Osteoblast (primary cell): ENCODE measurements around the gene PCDHB12. TPM values are rescaled to one million over a fixed set of nuclear protein-coding genes. Genes with fewer than 3 reads are reported as not detected.
A peak's percentile ranks its signal among the peaks of the same experiment; 100 is the strongest.
"Not testable (repeated sequence)": the region's sequence is repeated elsewhere in the genome, so short reads cannot be mapped to it uniquely, and the experiment has no call there.

ENCODE experiments used
- DNase-seq: peaks from one replicate; pipeline ENCODE4 v3.0.0; 2011; ENCODE audit warnings: low spot score, mixed read lengths; ENCODE audit not compliant: insufficient read length; ENCODE audit errors: missing footprints
- H2AFZ ChIP-seq: 2 replicates; pipeline ENCODE4 v1.6.0; 2011; ENCODE audit warnings: mild to moderate bottlenecking, low read length
- H3K27ac ChIP-seq: 2 replicates; pipeline ENCODE4 v1.5.1; 2011; ENCODE audit warnings: mild to moderate bottlenecking, low read depth, low read length, moderate library complexity
- H3K27me3 ChIP-seq: 2 replicates; pipeline ENCODE4 v1.6.0; 2012; ENCODE audit warnings: mild to moderate bottlenecking, control low read depth, inconsistent platforms, low read length, moderate library complexity; ENCODE audit not compliant: insufficient read depth
- H3K36me3 ChIP-seq: 2 replicates; pipeline ENCODE4 v1.5.1; 2011; ENCODE audit warnings: mild to moderate bottlenecking, low read length, control low read depth, moderate library complexity; ENCODE audit not compliant: insufficient read depth
- H3K4me1 ChIP-seq: 2 replicates; pipeline ENCODE4 v1.5.1; 2011; ENCODE audit warnings: mild to moderate bottlenecking, low read length, control low read depth, moderate library complexity; ENCODE audit not compliant: insufficient read depth
- H3K4me2 ChIP-seq: 2 replicates; pipeline ENCODE4 v1.6.0; 2011; ENCODE audit warnings: mild to moderate bottlenecking, low read length; ENCODE audit not compliant: insufficient read depth
- H3K4me3 ChIP-seq: fragments of 200-600 bp; sonication (generic); 3 replicates; pipeline ENCODE4 v1.5.1; 2012; ENCODE audit warnings: mild to moderate bottlenecking, low read length, inconsistent platforms; ENCODE audit not compliant: insufficient read depth
- H3K79me2 ChIP-seq: 2 replicates; pipeline ENCODE4 v1.6.0; 2012; ENCODE audit warnings: mild to moderate bottlenecking, low read length, control low read depth, inconsistent platforms; ENCODE audit not compliant: insufficient read depth
- H3K9me3 ChIP-seq: 2 replicates; pipeline ENCODE4 v1.5.1; 2011; ENCODE audit warnings: low read depth, low read length, control low read depth
- H4K20me1 ChIP-seq: 2 replicates; pipeline ENCODE4 v1.6.0; 2012; ENCODE audit warnings: mild to moderate bottlenecking, low read length, control low read depth; ENCODE audit not compliant: insufficient read depth
- total RNA-seq: library from RNA; depleted of rRNA; stranded (reverse); fragments of >200 nt; gene quantifications from 2 replicates; pipeline ENCODE4 v1.2.3, GENCODE V29; 2012
- TF ChIP-seq, protein P1 (sequence below): IDR thresholded peaks from 2 replicates; pipeline ENCODE4 v1.5.1; 2011; ENCODE audit warnings: mild to moderate bottlenecking, low read depth, low read length, moderate library complexity; ENCODE audit errors: extremely low read depth

PCDHB12 gene
- total RNA-seq, 1 donor, result 0.72 TPM

DNA sequence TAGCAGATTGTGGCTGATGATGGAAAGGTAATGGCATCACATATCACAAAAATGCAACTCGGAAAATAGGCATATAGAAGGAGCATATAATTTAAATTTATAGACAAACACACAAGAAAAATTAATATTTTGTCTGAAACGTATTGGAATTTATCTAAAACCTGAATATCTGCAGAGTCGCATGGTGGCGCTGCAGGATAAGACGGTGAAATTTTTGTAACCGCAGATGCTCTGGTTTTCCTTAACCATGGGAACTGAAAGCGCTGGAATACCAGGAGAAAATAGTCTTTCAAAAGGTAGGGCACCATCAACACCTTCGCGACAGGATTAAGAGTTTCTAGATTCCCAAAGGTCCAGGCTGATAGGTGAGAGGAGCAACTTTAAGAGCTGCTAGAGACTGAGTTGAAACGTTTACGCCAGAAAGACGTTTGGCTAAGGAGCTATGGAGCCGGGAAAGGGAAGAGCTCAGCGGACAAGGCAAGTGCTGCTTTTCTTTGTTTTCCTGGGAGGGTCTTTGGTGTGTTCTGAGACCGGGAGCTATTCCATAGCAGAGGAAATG, 25.7 kb downstream of the PCDHB12 start:
- Histone ChIP-seq H4K20me1 (no peaks in the 10 kb centered on the region), H3K27me3 (no peaks in the 10 kb centered on the region), H2AFZ (no peak overlapping the region), H3K4me2 (peak overlapping the region; percentile 16), H3K9me3 (peaks cover 4% of the 10 kb centered on the region), H3K79me2 (no peaks in the 10 kb centered on the region), H3K4me1 (no peaks in the 10 kb centered on the region), H3K36me3 (no peaks in the 10 kb centered on the region), H3K4me3 (peak overlapping the region; percentile 48), H3K27ac (no peak overlapping the region)
- TF ChIP-seq, protein P1, sequence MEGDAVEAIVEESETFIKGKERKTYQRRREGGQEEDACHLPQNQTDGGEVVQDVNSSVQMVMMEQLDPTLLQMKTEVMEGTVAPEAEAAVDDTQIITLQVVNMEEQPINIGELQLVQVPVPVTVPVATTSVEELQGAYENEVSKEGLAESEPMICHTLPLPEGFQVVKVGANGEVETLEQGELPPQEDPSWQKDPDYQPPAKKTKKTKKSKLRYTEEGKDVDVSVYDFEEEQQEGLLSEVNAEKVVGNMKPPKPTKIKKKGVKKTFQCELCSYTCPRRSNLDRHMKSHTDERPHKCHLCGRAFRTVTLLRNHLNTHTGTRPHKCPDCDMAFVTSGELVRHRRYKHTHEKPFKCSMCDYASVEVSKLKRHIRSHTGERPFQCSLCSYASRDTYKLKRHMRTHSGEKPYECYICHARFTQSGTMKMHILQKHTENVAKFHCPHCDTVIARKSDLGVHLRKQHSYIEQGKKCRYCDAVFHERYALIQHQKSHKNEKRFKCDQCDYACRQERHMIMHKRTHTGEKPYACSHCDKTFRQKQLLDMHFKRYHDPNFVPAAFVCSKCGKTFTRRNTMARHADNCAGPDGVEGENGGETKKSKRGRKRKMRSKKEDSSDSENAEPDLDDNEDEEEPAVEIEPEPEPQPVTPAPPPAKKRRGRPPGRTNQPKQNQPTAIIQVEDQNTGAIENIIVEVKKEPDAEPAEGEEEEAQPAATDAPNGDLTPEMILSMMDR, result peak; percentile 35
- DNase-seq, result no peak

DNA sequence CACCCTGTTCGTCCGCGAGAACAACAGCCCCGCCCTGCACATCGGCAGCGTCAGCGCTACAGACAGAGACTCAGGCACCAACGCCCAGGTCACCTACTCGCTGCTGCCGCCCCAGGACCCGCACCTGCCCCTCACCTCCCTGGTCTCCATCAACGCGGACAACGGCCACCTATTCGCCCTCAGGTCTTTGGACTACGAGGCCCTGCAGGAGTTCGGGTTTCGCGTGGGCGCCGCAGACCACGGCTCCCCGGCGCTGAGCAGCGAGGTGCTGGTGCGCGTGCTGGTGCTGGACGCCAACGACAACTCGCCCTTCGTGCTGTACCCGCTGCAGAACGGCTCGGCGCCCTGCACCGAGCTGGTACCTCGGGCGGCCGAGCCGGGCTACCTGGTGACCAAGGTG, 27.4 kb downstream of the PCDHB12 start:
- H3K27ac ChIP-seq, H3K4me2 ChIP-seq, H3K27me3 ChIP-seq, H2AFZ ChIP-seq, H3K79me2 ChIP-seq, H3K4me3 ChIP-seq, H4K20me1 ChIP-seq, H3K4me1 ChIP-seq, H3K9me3 ChIP-seq, H3K36me3 ChIP-seq, DNase-seq: not testable (repeated sequence)

DNA sequence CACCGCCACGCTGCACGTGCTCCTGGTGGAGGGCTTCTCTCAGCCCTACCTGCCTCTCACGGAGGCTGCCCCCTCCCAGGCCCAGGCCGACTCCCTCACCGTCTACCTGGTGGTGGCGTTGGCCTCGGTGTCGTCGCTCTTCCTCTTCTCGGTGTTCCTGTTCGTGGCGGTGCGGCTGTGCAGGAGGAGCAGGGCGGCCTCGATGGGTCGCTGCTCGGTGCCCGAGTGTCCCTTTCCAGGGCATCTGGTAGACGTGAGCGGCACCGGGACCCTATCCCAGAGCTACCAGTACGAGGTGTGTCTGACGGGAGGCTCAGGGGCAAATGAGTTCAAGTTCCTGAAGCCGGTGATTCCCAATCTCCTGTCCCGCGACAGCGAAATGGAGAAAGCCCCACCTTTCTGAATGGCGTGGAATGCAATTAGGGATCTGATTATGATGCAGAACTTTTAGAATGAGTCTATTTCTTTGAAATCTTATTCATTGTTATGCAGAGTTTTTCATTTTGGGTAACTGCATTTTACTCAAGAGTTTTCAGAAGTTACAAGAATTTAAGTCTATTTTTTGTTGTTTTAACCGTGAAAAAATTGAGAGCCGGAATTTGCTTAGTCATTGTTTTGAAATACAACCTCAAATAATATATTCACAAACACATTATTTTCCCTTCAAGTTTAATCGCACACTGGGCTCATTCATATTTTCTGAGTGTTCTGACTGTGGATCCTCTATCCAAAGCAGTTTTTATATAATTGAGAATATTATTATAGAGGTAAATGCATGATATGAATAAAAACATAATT, 28.2 kb downstream of the PCDHB12 start:
- DNase-seq, result no peak
- Histone ChIP-seq H3K4me1 (no peaks in the 10 kb centered on the region), H3K27me3 (no peaks in the 10 kb centered on the region), H3K79me2 (no peaks in the 10 kb centered on the region), H3K36me3 (no peaks in the 10 kb centered on the region), H4K20me1 (no peaks in the 10 kb centered on the region), H3K4me3 (no peak overlapping the region), H2AFZ (no peak overlapping the region), H3K27ac (no peak overlapping the region), H3K4me2 (no peak overlapping the region), H3K9me3 (peaks cover 6% of the 10 kb centered on the region)
- TF ChIP-seq, protein P1, result no peak

DNA sequence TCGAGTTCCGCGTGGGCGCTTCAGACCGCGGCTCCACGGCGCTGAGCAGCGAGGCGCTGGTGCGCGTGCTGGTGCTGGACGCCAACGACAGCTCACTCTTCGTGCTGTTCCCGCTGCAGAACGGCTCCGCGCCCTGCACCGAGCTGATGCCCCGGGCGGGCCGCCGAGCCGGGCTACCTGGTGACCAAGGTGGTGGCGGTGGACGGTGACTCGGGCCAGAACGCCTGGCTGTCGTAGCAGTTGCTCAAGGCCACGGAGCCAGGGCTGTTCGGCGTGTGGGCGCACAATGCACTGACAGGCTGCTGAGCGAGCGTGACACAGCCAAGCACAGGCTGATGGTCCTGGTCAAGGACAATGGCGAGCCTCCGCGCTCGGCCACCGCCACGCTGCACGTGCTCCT, 33.0 kb downstream of the PCDHB12 start:
- Histone ChIP-seq H4K20me1 (no peaks in the 10 kb centered on the region), H3K27ac (no peak overlapping the region), H3K36me3 (no peaks in the 10 kb centered on the region), H3K27me3 (no peaks in the 10 kb centered on the region), H3K79me2 (no peaks in the 10 kb centered on the region), H3K4me3 (no peak overlapping the region), H3K4me1 (no peaks in the 10 kb centered on the region), H2AFZ (no peak overlapping the region), H3K9me3 (peaks cover 11% of the 10 kb centered on the region), H3K4me2 (no peak overlapping the region)
- TF ChIP-seq, protein P1, result no peak
- no peak for DNase-seq
